Stimulated activated CD8-positive, alpha-beta memory T cell treated with anti-CD3 and anti-CD28 coated beads, Interleukin-15, amount 100 ng/mL, for 48 hours (primary cell): ENCODE data around the gene GOLGB1.

Experiments
- DNase-seq, 2 donors: peaks; one replicate each; pipeline ENCODE4 v3.0.0-alpha.2; 2020; ENCODE audit warnings: low read depth in 2 of 2

Gene GOLGB1

GRCh38 chr3:121740896-121741295 is 8.6 kb downstream of the GOLGB1 start:
- no peak for DNase-seq

DNA sequence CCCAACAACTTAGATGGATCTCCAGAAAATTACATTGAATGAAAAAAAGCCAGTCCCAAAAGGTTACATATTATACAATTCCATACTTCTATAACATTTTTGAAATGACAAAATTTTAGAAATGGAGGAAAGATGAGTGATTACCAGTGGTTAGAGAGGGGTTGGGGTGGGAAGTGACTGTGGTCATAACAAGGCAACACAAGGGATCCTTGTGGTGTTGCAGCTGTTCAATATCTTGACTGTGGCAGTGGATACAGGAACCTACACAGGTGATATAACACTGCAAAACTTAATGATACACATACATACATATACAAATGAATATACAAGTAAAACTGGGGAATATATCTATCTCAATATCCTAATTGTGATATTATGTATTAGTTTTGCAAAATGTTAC is 9.6 kb downstream of the GOLGB1 start:
- no peak for DNase-seq

- no peak for DNase-seq
Measured at GRCh38 chr3:121737644-121738043, 11.9 kb downstream of the GOLGB1 start.

- no peak for DNase-seq
Measured at GRCh38 chr3:121736112-121736511, 13.4 kb downstream of the GOLGB1 start.

- DNase-seq = no peak
Measured at GRCh38 chr3:121735047-121735696, 14.4 kb downstream of the GOLGB1 start.

DNA sequence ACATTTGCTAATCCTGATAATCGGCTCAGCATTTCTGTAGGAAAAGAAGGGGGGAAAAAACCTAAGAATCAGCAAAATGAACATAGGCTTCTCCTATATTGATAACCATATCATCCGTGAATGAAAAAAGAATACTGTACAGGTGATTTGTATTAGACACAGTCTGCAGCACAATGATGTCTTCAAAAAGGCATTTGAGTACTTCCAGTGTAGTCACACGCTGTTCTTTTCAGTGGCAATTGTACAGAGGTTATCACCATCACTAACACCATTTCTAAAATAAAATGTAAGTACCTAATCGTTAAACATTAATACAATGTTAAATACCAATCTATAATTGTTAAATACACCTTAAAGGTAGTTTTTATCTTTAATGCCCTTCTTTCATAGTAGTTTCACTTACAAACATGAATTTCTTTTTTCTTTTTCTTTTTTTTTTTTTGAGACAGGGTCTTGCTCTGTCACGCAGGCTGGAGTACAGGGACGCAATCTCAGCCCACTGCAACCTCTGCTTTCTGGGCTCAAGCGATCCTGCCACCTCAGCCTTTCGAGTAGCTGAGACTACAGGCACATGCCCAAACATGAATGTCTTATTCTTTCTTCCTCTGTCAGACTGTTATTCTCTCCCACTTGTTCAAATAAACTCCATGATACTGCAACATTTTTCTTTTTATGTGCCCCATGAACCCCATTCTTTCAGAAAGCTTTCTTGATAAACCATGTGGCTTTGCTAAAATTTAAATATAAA is 18.4 kb downstream of the GOLGB1 start:
- no peak for DNase-seq

- no peak for DNase-seq
Measured at GRCh38 chr3:121724130-121724529, 25.4 kb downstream of the GOLGB1 start.

GRCh38 chr3:121723485-121723884 is 26.1 kb downstream of the GOLGB1 start:
- no peak for DNase-seq

- no peak for DNase-seq
Measured at GRCh38 chr3:121722411-121722810, 27.1 kb downstream of the GOLGB1 start.

GRCh38 chr3:121720163-121720562 is 29.4 kb downstream of the GOLGB1 start:
- no peak for DNase-seq

- DNase-seq = no peak
Measured at GRCh38 chr3:121719423-121719822, 30.1 kb downstream of the GOLGB1 start.

DNA sequence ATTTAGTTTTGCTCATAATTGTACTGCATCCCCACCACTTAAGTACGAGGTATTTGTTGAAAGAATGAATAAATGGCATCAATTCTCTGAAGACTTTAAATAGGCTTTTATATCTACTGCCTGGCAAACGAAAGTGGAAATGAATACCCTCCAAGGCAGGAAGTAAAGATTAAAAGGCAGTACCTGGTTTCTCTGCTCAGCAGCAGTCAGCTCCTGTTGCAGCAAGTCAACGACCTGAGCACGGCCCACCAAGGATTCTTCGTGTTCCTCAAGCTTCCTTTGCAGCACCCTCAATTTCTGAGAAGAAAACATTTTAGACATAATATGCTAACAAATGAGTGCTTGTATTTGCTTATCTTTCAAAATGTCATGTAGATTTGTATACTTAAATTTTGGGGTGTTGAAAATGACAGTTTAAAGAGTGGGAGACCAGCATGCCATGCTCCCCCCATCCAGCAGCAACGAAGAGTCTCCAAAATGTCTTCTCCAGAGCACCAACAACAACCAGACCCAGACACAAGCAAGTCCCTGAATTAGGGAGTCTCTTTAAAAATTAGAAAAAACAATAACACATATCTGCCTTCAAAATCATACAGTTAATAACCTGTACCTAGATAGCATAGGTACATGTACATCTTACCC is 31.2 kb downstream of the GOLGB1 start:
- no peak for DNase-seq

DNA sequence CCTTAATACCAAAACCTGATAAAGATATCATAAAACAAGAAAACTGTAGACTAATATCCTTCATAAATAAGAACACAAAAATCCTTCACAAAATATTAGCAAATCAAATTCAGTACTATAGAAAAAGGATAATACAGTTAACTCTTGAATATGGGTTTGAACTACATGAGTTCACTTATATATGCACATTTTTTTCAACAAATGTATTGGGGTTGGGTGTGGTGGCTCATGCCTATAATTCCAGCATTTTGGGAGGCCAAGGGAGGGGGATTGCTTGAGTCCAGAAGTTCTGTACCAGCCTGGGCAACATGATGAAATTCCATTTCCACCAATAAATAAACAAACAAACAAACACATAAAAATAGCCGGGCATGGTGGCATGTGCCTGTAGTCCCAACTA is 39.2 kb downstream of the GOLGB1 start:
- DNase-seq = no peak

DNA sequence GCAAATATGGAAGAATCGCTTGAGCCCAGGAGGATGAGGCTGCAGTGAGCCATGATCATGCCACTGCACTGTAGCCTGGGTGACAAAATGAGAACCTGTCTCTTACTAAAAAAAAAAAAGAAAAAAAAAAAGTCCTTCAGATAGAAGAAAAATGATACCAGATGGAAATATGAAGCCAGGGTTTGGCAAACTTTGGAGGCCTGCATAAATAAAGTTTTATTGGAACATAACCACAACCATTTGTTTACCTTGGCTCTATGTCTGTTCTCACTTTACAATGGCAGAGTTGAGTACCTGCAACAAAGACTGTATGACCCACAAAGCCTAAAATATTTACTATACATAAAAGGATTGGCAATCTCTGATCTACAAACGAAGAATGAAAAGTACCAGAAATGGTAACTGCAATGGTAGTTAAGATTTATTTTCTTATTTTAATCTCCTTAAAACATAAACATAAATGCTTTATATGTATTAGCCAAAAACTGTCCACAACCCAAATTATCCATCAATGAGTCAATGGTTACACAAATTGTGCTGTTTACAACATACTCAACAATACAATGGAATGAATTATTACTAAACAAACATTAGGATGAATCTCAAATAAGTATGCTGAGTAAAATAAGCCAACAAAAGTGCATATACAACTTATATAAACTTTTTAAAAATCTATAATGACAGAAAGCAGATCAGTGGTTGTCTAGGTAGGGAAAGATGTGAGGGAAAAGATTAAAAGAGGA is 41.8 kb downstream of the GOLGB1 start:
- no peak for DNase-seq

GRCh38 chr3:121705541-121705940 is 44.0 kb downstream of the GOLGB1 start:
- DNase-seq = no peak

DNA sequence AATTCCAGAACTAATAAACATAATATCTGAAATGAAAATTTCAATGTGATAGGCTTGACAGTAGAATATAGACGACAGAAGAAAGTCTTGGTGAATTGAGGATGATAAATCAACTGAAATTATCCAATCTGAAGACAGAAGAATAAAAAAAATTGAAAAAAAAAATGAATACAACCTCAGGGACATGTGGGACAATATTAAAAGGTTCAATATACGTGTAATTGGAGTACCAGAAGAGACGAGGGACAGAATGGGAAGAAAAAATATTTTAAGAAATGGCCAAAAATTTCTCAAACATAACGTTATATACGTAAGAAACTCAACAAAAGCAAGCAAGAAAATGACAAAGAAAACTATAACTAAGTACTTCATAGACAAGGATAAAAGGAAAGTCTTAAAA is 45.6 kb downstream of the GOLGB1 start:
- no peak for DNase-seq

- DNase-seq = no peak
Measured at GRCh38 chr3:121698901-121699300, 50.6 kb downstream of the GOLGB1 start.

GRCh38 chr3:121698476-121698875 is 51.1 kb downstream of the GOLGB1 start:
- DNase-seq = no peak

GRCh38 chr3:121696186-121696585 is 53.4 kb downstream of the GOLGB1 start:
- DNase-seq = no peak

- DNase-seq = no peak
Measured at GRCh38 chr3:121692010-121692699, 57.4 kb downstream of the GOLGB1 start.

DNA sequence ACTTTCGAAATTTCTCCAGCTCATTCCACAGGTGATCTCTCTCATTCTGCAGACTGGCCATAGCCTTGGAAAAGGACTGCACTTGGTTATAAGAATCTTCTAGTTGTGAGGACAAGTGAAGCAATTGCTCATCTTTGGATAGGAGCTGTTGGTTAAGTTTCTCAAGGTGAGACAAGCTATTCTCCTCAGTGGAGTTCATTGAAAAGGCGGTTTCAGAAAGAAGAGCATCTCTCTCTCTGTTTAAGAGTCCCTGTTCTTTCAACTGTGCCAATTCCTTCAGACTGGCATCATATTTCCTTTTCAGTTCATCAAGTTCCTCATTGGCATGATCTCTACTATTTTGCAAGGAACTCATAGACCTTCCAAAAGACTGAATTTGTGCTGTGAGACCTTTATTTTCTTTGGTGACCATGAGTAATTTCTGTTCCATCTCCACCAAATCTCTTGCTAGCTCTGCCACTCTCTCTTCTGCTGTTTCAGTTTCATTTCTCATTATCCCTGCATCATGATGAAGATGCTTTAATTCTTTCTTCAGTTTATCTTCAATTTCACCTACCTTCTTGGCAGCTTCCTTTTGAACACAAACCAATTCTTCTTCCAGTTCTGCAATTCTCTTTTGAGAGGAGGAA is 58.6 kb downstream of the GOLGB1 start:
- DNase-seq = no peak
